Activated B cell treated with CpG ODN at 0.5 μM for 24 hours (primary cell): Measurements from ENCODE around the gene GTF3C6. TPM values are rescaled to one million over a fixed set of nuclear protein-coding genes. Genes with fewer than 3 reads are reported as not detected.

Source experiments
- ATAC-seq: fragments of 200-7000 bp; cut with Tn5 transposase; one replicate; pipeline ENCODE4 v1.10.0; 2021; ENCODE audit warnings: low read depth, mild to moderate bottlenecking, moderate library complexity
- CTCF ChIA-PET: fragments of 350-600 bp; sonication (Branson Sonifier 250); formaldehyde crosslinking; loops from one replicate; lab custom pipeline; 2021; ENCODE audit warnings: antibody characterized with exemption; lab: Charles Lee
- POLR2A ChIA-PET: fragments of 350-600 bp; sonication (Branson Sonifier 250); formaldehyde crosslinking; loops from one replicate; lab custom pipeline; 2021; ENCODE audit warnings: antibody characterized with exemption; lab: Charles Lee
- DNase-seq: peaks from one replicate; pipeline ENCODE4 v3.0.0; 2022
- H3K27ac Mint-ChIP-seq: one replicate; pipeline ENCODE4 v1.8.0; 2020; ENCODE audit warnings: mixed read lengths
- H3K27me3 Mint-ChIP-seq: one replicate; pipeline ENCODE4 v1.8.0; 2021; ENCODE audit warnings: mixed read lengths
- H3K36me3 Mint-ChIP-seq: one replicate; pipeline ENCODE4 v1.8.0; 2021; ENCODE audit warnings: low read depth, mixed read lengths
- H3K4me1 Mint-ChIP-seq: one replicate; pipeline ENCODE4 v1.8.0; 2021; ENCODE audit warnings: mixed read lengths
- H3K4me3 Mint-ChIP-seq: one replicate; pipeline ENCODE4 v1.8.0; 2020; ENCODE audit warnings: mild to moderate bottlenecking, mixed read lengths
- H3K9me3 Mint-ChIP-seq: one replicate; pipeline ENCODE4 v1.8.0; 2020; ENCODE audit warnings: mixed read lengths
- intact Hi-C: fragments of 100-400 bp; cut with micrococcal nuclease; formaldehyde crosslinking; loops from one replicate; pipeline ENCODE4 v1.15.1; 2024
- total RNA-seq: library from RNA; stranded (reverse); gene quantifications from 2 replicates; pipeline ENCODE4 v1.2.3, GENCODE V29; 2022
- TF ChIP-seq, protein P1 (sequence below): fragments of 200-600 bp; IDR thresholded peaks from one replicate; pipeline ENCODE4 v1.8.0; 2022; ENCODE audit warnings: antibody characterized with exemption, mild to moderate bottlenecking

Gene GTF3C6
- 76.7 and 93.3 TPM in 2 replicates for total RNA-seq

GRCh38 chr6:110958329-110959192, at the start of gene GTF3C6:
Gene GTF3C6 (plus strand): TSS chr6:110958706. CDS start chr6:110958770, 64 bp downstream.
- no peaks in the 10 kb centered on the region for H3K27me3 Mint-ChIP-seq
- ATAC-seq, result peak; percentile 98
- peak within 1 kb of the TSS; percentile 97 for H3K4me3 Mint-ChIP-seq
- peak; percentile 87 for DNase-seq
- peaks cover 39% of the 10 kb centered on the region for H3K36me3 Mint-ChIP-seq
- CTCF ChIA-PET, result interaction anchor here (0.7 to 1.4 kb wide), 4 partner anchors 10 to 276 kb away, joined by 3 read pairs; no protein-coding TSS in a partner anchor
- H3K27ac Mint-ChIP-seq, result peak within 1 kb of the TSS; percentile 98
- TF ChIP-seq, protein P1, sequence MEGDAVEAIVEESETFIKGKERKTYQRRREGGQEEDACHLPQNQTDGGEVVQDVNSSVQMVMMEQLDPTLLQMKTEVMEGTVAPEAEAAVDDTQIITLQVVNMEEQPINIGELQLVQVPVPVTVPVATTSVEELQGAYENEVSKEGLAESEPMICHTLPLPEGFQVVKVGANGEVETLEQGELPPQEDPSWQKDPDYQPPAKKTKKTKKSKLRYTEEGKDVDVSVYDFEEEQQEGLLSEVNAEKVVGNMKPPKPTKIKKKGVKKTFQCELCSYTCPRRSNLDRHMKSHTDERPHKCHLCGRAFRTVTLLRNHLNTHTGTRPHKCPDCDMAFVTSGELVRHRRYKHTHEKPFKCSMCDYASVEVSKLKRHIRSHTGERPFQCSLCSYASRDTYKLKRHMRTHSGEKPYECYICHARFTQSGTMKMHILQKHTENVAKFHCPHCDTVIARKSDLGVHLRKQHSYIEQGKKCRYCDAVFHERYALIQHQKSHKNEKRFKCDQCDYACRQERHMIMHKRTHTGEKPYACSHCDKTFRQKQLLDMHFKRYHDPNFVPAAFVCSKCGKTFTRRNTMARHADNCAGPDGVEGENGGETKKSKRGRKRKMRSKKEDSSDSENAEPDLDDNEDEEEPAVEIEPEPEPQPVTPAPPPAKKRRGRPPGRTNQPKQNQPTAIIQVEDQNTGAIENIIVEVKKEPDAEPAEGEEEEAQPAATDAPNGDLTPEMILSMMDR, result no peak
- intact Hi-C loops, result loop anchor here (1.0 to 2.0 kb wide), 6 partner anchors 14 to 1085 kb away; partner anchors contain the start of genes AMD1 and CDK19
- POLR2A ChIA-PET, result interaction anchor here (0.6 to 6.3 kb wide), 25 partner anchors 9 to 1085 kb away, joined by 3 to 100 read pairs (median 5); partner anchors contain the start of genes AMD1, CDK19, REV3L and RPF2
- no peaks in the 10 kb centered on the region for H3K9me3 Mint-ChIP-seq
- H3K4me1 Mint-ChIP-seq, result peaks cover 19% of the 10 kb centered on the region

- intact Hi-C loops, result no loop called here
- ChIA-PET CTCF (no interaction called here), POLR2A (interaction anchor here (0.6 kb wide), 1 partner anchor 1576 kb away, joined by 3 read pairs; no protein-coding TSS in a partner anchor)
- DNase-seq (no peak), ATAC-seq (no peak)
- Mint-ChIP-seq H3K4me3 (no peak overlapping the region), H3K27ac (no peak overlapping the region), H3K36me3 (no peaks in the 10 kb centered on the region), H3K9me3 (no peaks in the 10 kb centered on the region), H3K27me3 (no peaks in the 10 kb centered on the region), H3K4me1 (peaks cover 9% of the 10 kb centered on the region)
- TF ChIP-seq, protein P1, result no peak
Measured at GRCh38 chr6:110930781-110931180, 27.7 kb upstream of the GTF3C6 start.

GRCh38 chr6:110933912-110934311, 24.6 kb upstream of the GTF3C6 start:
- intact Hi-C loops, result loop anchor here (1.0 kb wide), 1 partner anchor 10 kb away; no protein-coding TSS in a partner anchor
- H3K4me3 Mint-ChIP-seq, result no peak overlapping the region
- TF ChIP-seq, protein P1, result no peak
- CTCF ChIA-PET, result no interaction called here
- no peaks in the 10 kb centered on the region for H3K36me3 Mint-ChIP-seq
- no peak for ATAC-seq
- H3K4me1 Mint-ChIP-seq, result peaks cover 9% of the 10 kb centered on the region
- H3K27me3 Mint-ChIP-seq, result no peaks in the 10 kb centered on the region
- DNase-seq, result no peak
- H3K27ac Mint-ChIP-seq, result no peak overlapping the region
- POLR2A ChIA-PET, result interaction anchor here (0.5 kb wide), 1 partner anchor 23 kb away, joined by 6 read pairs; no protein-coding TSS in a partner anchor
- H3K9me3 Mint-ChIP-seq, result no peaks in the 10 kb centered on the region

DNA sequence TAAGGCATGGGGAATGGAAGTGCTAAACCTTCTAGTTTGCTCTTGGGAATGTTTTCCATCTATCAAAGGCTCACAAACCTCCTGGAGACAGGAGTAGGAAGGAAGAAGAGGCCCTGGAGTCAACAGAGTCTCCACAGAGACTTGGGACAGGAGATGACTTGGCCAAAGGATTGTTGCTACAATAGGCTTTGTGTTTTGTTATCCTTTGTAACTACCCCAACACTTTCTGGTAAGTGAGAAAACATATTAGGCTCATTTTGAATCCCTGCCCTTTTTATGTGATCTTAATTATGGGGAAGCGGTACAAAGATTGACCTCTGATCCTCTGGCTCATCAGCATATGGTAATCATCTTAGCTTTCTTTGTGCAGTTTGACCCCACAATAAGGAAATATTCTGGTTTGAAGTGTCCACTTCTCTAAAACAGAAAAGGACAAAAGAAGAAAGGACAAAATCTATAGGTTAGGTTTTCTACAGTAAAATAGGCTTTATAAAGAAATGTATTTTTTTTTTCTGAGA, 24.1 kb upstream of the GTF3C6 start:
- H3K9me3 Mint-ChIP-seq, result no peaks in the 10 kb centered on the region
- no peak overlapping the region for H3K27ac Mint-ChIP-seq

More for the DNA sequence above, 24.1 kb upstream of the GTF3C6 start:
- intact Hi-C loops, result loop anchor here (1.0 kb wide), 1 partner anchor 10 kb away; no protein-coding TSS in a partner anchor
- no peaks in the 10 kb centered on the region for H3K36me3 Mint-ChIP-seq
- no peak overlapping the region for H3K4me3 Mint-ChIP-seq
- TF ChIP-seq, protein P1, result no peak
- peaks cover 9% of the 10 kb centered on the region for H3K4me1 Mint-ChIP-seq
- POLR2A ChIA-PET, result no interaction called here
- DNase-seq (no peak), ATAC-seq (no peak)
- H3K27me3 Mint-ChIP-seq, result no peaks in the 10 kb centered on the region
- CTCF ChIA-PET, result no interaction called here
